ENCODE data around the gene NALCN.

NALCN gene

GRCh38 chr13:101412076-101412475 is 4.2 kb downstream of the NALCN start:
- DNase-seq, result no peak

GRCh38 chr13:101408992-101409656 is 7.2 kb downstream of the NALCN start:
- DNase-seq, result no peak

DNA sequence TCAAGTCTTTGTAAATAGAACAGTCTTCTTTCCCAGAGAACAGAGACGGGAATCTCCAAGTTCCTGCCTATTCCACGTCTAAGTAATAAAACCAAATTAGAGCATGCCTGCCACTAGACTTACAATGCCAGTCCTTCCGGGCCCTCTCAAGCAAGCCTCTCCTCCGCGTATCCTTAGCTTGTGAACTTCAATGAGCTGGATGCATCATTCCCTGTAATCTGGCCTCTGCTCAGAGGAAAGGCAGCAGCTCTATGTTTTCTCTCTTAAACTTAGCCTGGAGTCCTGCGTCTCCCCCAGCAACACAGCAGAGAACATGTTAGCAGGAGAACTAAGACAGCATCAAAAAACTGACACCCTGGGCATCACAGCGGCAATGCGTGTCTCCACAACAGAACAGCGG is 8.2 kb downstream of the NALCN start:
- no peak for DNase-seq

GRCh38 chr13:101406791-101407190 is 9.5 kb downstream of the NALCN start:
- no peak for DNase-seq

DNA sequence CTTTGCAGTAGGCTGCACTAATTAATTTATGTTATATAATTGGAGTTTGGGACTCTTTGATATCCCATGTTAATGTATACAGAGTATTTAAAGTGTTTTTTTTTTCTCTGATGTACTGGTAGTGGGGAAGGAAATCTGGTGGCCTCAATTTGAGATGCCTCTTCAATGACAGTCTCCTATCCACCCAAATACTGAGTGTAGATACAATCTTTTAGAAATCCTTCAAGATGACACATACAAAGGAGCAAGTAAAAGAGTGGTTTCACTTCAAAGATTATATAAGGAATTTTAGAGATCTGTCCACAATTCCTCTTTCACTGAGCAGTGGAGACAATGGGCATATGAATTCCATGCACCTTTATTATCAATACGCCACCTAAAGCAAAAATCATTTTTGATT is 15.1 kb downstream of the NALCN start:
- no peak for DNase-seq

GRCh38 chr13:101399365-101399764 is 16.9 kb downstream of the NALCN start:
- DNase-seq, result no peak

DNA sequence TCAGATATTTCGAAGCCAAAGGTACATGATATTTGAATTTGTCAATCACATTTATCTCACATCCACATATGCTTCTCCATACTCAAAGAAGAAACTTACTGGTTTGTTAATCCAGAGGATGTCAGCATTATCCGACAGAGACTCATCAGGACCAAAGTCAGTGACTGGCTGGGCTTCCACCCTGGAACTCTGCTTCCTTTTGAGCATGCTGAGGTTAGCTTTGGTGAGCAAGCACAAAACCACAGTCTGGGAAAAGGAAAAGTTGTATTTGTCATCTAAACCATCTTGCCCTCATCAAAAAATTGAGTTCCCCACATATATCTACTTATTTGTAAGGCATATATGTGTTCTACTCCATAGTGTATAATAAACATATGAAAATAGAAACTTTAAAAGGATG is 17.4 kb downstream of the NALCN start:
- no peak for DNase-seq

DNA sequence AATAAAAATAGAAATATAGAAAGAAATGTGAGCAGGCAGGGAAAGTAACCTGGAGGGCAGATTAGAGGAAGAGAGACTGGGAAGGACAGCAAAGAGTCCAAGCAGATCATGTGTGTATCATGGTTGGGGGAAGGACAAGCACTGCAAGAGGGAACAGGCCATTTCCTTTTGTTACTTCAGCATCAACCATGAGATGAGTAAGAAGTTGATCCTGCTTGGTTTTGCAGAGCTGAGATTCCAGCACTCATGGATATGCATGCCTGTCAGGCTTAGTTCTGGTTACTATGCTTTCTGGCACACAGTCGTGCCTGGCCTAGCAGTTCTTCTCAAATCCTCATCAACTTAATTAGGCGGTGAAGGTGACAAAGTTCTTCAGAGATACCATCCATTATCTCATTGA is 18.1 kb downstream of the NALCN start:
- DNase-seq, result no peak

DNA sequence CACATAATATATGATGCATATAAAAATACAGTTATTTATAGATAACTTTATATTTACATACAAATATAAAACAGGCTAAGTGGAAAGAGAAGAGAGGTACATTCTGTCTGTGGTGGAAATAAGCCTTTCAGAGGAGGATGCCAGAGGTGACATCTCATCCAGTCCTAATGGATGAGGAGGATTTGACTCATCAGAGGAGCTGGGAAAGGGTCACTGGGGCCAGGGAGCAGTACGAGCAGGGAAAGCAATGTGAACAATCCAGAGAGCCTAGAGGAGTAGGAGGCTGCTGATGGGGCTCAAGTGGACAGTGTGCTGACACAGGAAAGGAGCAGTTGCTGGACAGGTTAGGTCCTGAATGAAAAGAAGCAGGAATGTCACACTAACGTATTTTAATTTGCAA is 18.6 kb downstream of the NALCN start:
- DNase-seq, result no peak

- no peak for DNase-seq
Observed at GRCh38 chr13:101394605-101395004, 21.7 kb downstream of the NALCN start.

DNA sequence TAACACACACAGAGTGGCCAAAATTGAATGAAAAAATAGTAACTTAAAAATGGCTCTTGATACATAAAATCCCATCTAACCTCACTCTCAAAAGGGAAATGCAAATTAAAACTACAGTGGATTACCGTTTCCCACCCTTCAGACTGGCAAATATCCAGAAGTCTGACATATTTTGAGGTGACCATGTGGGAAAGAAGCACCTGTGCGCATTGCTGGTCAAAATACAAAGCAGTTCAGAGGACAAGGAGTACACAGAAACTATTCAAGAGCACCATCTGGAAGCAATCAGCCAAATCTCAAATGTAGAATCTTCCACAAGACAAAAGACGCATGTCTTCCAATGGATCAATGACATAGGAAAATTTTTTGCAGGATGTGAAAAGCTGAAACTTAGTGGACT is 23.2 kb downstream of the NALCN start:
- DNase-seq, result no peak

DNA sequence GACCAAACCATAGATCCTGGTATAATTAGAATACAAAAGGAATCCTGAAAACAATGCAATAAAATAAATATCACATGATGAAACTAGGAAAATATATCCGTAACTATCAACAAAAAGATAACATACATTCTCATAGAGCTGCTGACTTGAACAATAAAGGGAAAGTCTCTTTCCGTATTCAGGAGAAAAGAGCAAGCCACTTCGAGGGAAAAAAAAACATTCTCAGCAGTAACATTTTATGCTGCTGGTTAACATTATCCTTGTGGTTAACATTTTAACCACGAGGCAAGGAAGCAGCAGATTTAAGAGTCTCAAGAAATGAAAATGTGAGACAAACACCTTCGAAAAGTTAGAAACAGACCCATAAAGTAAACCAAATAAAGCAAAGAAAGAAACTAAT is 25.8 kb downstream of the NALCN start:
- DNase-seq, result no peak

- DNase-seq, result no peak
Observed at GRCh38 chr13:101384929-101385328, 31.4 kb downstream of the NALCN start.

DNA sequence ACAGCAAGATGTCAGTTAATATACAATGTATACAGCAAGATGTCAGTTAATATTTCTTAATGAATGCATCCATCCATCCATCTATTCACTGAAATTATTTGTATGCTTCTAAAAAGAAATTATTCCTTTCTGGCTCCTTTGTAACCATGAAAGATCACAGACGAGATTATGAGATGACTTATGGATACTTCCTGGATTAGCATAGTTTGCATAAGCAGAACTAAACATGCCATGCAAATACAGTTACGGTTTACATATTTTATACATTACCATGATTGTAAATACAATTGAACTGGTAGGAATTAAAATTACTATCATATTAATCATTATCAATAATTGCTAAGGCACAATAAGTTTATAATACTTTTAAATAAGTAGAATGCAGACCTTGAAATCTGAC is 32.7 kb downstream of the NALCN start:
- no peak for DNase-seq

- DNase-seq, result no peak
Observed at GRCh38 chr13:101382701-101383100, 33.6 kb downstream of the NALCN start.

DNA sequence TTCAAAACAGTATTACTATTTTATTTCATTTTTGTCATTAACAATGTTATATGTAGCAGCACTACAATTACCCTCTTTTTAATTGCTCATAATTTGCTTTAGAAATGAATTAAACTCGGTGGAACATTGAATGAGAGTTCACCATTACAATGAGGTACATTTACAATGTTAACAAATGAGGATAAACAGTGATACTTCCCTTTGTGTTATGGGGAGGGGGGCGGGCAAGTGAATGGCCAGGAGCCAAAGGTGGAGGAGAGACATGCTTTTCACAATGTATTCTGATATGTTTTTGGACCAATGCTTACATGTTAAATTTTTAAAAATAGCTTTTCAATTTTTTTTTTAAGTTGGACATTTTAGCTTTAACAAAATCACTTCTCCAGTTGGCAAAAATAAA is 34.2 kb downstream of the NALCN start:
- DNase-seq, result no peak

- no peak for DNase-seq
Observed at GRCh38 chr13:101360525-101360924, 55.8 kb downstream of the NALCN start.

DNA sequence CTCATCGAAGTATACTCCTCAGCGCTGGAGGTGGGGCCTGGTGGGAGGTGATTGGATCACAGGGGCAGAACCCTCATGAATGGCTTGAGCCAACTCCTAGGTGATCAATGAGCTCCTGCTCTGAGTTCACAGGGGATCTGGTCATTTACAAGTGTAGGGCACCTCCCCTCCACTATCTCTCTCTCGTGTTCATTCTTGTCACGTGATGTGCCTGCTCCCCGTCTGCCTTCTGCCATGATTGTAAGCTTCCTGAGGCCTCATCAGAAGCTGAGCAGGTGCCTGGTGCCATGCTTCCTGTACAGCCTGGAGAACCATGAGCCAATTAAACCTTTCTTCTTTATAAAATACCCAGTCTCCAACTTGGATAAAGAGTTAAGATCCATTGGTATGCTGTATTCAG is 61.4 kb downstream of the NALCN start:
- no peak for DNase-seq

DNA sequence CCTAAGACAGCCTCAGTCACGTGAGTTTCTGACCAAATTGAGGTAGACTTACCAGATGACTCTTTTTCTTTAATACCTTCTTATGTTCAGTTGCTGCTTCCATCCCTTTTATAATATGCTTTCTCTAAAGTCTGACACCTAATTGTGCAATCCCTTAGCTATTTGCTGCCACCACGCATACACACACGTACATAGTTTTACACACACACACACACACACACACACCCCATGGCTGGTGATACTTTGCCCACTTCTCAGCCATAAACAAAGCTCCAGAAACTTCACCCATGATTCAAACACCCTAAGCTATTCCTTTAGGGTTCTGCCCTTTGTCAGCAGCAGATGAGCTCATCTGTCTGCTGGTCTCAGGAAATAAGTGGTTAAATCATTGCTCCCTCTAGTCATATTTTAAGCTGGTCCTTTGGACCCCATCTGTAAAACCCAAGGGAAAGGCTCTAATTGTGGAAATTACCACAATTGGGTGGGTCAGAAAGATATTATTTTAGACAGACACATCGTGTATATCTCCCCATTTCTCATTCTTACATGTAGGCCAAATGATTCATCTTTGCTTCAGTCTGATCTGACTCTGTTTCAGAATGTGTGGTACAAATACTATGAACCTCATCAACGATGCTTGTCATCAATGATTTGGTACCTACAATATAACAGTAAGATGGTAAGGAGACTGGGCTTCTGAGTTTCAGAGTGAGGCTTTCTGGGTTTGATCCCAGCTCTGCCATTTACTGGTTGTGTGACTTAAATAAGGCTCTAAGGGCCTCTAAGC is 69.2 kb downstream of the NALCN start:
- no peak for DNase-seq

DNA sequence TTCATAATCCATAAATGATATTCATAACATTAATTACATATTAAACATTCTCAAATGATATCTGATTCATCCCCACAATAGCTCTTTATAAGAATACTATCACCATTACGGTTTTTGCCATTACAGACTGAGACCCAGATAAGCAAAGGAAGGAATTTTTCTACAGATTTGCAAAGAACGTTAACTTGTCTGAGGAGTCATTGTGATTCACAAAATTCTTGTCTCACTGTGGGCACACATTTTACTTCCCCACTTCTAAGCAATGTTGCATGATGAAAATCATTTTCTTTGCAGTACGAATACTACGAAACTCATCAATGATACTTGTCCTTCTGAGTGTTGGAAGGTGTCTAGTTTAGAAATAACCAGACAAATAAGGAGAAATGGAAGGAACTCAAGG is 70.1 kb downstream of the NALCN start:
- no peak for DNase-seq

DNA sequence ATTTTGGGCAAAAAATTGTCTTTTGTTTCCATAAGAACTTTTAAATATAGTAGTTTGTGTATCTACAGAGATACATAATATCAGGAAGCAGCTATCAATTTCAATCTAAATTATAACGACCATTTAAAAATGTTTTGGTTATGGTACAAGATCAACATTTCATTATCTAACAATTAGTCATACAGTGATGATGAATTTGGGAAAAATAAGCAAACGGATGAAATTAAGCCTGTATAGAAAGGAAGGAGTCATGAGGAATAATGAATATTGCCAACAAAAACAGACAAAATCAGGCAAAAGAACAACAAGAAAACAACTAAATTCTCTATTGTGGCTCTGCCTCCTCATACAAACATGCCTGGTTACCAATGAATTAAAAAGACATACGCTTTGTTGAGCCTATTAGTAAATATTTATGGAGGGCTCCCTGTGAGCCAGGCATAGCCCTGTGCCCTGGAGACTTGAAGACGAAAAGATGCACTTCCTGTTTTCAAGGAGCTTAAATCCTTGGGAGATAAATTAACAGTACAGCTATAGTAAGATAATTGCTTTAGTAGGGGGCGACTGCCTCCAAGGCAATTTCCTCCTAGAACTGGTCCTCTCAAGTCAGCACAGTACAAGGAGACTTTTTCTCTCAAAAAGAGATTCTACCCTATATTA is 73.0 kb downstream of the NALCN start:
- no peak for DNase-seq

- DNase-seq, result no peak
Observed at GRCh38 chr13:101341464-101341863, 74.8 kb downstream of the NALCN start.

- DNase-seq, result no peak
Observed at GRCh38 chr13:101339202-101339601, 77.1 kb downstream of the NALCN start.

- no peak for DNase-seq
Observed at GRCh38 chr13:101332583-101332982, 83.7 kb downstream of the NALCN start.
